IMR-90 (cell line): ENCODE results near the gene CREB5. TPM values are rescaled to one million over a fixed set of nuclear protein-coding genes. Genes with fewer than 3 reads are reported as not detected.

ENCODE experiments used
- ATAC-seq: fragments of 200-7000 bp; cut with Tn5 transposase; 2 replicates; pipeline ENCODE4 v1.9.1; 2020; ENCODE audit warnings: low read depth, mild to moderate bottlenecking, moderate library complexity
- BruUV-seq: library from RNA; stranded (reverse); fragments of 400-500 nt; replicated peaks from 2 replicates; lab custom pipeline; 2021; lab: Mats Ljungman, UMichigan
- CTCF ChIA-PET: fragments of 300-600 bp; formaldehyde crosslinking; extraction: SDS; loops from one replicate; lab custom pipeline; 2021; ENCODE audit warnings: antibody characterized with exemption; lab: Yijun Ruan, JAX
- POLR2A ChIA-PET: fragments of 300-600 bp; sonication (Branson Sonifier 250); formaldehyde crosslinking; loops from one replicate; lab custom pipeline; 2022; ENCODE audit warnings: antibody characterized with exemption; ENCODE audit not compliant: unreplicated experiment; lab: Charles Lee
- DNase-seq: peaks from one replicate; pipeline ENCODE4 v3.0.0; 2013
- H2AFZ ChIP-seq: replicated peaks from 2 replicates; pipeline ENCODE3; 2013; ENCODE audit warnings: low read length, mild to moderate bottlenecking; ENCODE audit not compliant: poor library complexity
- H2AK5ac ChIP-seq: 2 replicates; pipeline ENCODE4 v1.6.1; 2013; ENCODE audit warnings: low read depth, low read length, inconsistent platforms
- H2AK9ac ChIP-seq: replicated peaks from 2 replicates; pipeline ENCODE3; 2013; ENCODE audit warnings: mild to moderate bottlenecking, low read depth, low read length, moderate library complexity; ENCODE audit not compliant: poor library complexity
- H2BK120ac ChIP-seq: 2 replicates; pipeline ENCODE4 v1.6.1; 2013; ENCODE audit warnings: low read depth, low read length, inconsistent platforms
- H2BK15ac ChIP-seq: 3 replicates; pipeline ENCODE4 v1.6.1; 2013; ENCODE audit warnings: low read depth, low read length, inconsistent platforms
- H2BK20ac ChIP-seq: 2 replicates; pipeline ENCODE4 v1.6.1; 2013; ENCODE audit warnings: low read depth, mild to moderate bottlenecking, inconsistent platforms, low read length, moderate library complexity
- H2BK5ac ChIP-seq: 2 replicates; pipeline ENCODE4 v1.6.1; 2013; ENCODE audit warnings: mild to moderate bottlenecking, low read depth, low read length, inconsistent platforms; ENCODE audit not compliant: poor library complexity, severe bottlenecking
- H3K14ac ChIP-seq: replicated peaks from 2 replicates; pipeline ENCODE4 v1.6.1; 2013; ENCODE audit warnings: low read depth, low read length, inconsistent platforms
- H3K18ac ChIP-seq: 2 replicates; pipeline ENCODE4 v1.6.1; 2013; ENCODE audit warnings: low read depth, low read length, control low read depth
- H3K23ac ChIP-seq: 2 replicates; pipeline ENCODE4 v1.6.1; 2013; ENCODE audit warnings: low read depth, low read length, inconsistent platforms
- H3K27ac ChIP-seq: 2 replicates; pipeline ENCODE4 v1.5.1; 2013; ENCODE audit warnings: mild to moderate bottlenecking, control low read depth, low read length; ENCODE audit not compliant: insufficient read depth
- H3K27me3 ChIP-seq: 2 replicates; pipeline ENCODE4 v1.6.1; 2013; ENCODE audit warnings: low read length; ENCODE audit not compliant: control insufficient read depth, insufficient read depth
- H3K36me3 ChIP-seq: 2 replicates; pipeline ENCODE4 v1.6.1; 2013; ENCODE audit warnings: low read length, mixed read lengths; ENCODE audit not compliant: control insufficient read depth, insufficient read depth
- H3K4ac ChIP-seq: 2 replicates; pipeline ENCODE4 v1.6.1; 2013; ENCODE audit warnings: low read depth, low read length, inconsistent platforms
- H3K4me1 ChIP-seq: 2 replicates; pipeline ENCODE4 v1.6.1; 2013; ENCODE audit warnings: low read length, mixed read lengths; ENCODE audit not compliant: control insufficient read depth, insufficient read depth
- H3K4me2 ChIP-seq: 2 replicates; pipeline ENCODE4 v1.6.1; 2013; ENCODE audit warnings: low read depth, mild to moderate bottlenecking, control low read depth, low read length, moderate library complexity
- H3K4me3 ChIP-seq: 2 replicates; pipeline ENCODE4 v1.5.1; 2013; ENCODE audit warnings: low read depth, mild to moderate bottlenecking, control low read depth, low read length, moderate library complexity; ENCODE audit not compliant: insufficient read depth
- H3K56ac ChIP-seq: 2 replicates; pipeline ENCODE4 v1.6.1; 2013; ENCODE audit warnings: low read length, inconsistent platforms; ENCODE audit not compliant: insufficient read depth; ENCODE audit errors: extremely low read depth
- H3K79me1 ChIP-seq, 2 experiments: 2 replicates each; pipeline ENCODE4 v1.6.1; 2013; ENCODE audit warnings: low read length in 2 of 2, inconsistent platforms in 1 of 2, low read depth in 1 of 2
- H3K9ac ChIP-seq: 2 replicates; pipeline ENCODE4 v1.6.1; 2013; ENCODE audit warnings: low read depth, low read length, control low read depth
- H3K9me1 ChIP-seq: 2 replicates; pipeline ENCODE4 v1.6.1; 2013; ENCODE audit warnings: low read length, inconsistent platforms; ENCODE audit not compliant: insufficient read depth
- H3K9me3 ChIP-seq: 2 replicates; pipeline ENCODE4 v1.6.1; 2013; ENCODE audit warnings: low read length; ENCODE audit not compliant: control insufficient read depth, insufficient read depth
- H4K20me1 ChIP-seq: 2 replicates; pipeline ENCODE4 v1.6.1; 2013; ENCODE audit warnings: low read length, inconsistent platforms; ENCODE audit not compliant: insufficient read depth
- H4K5ac ChIP-seq: 2 replicates; pipeline ENCODE4 v1.6.1; 2013; ENCODE audit warnings: mild to moderate bottlenecking, low read depth, low read length, control low read depth
- H4K8ac ChIP-seq, 2 experiments: 2 replicates each; pipeline ENCODE4 v1.6.1; 2013; ENCODE audit warnings: low read depth in 2 of 2, low read length in 2 of 2, control low read depth in 1 of 2, inconsistent platforms in 1 of 2
- H4K91ac ChIP-seq: 2 replicates; pipeline ENCODE4 v1.6.1; 2013; ENCODE audit warnings: low read depth, low read length, inconsistent platforms; ENCODE audit not compliant: insufficient read depth
- CEBPB ChIP-seq: IDR thresholded peaks from 2 replicates; pipeline ENCODE4 v1.6.1; 2012; ENCODE audit warnings: low read depth, low read length, improper control_type of control experiment
- CHD1 ChIP-seq: IDR thresholded peaks from 2 replicates; pipeline ENCODE4 v1.6.1; 2012; ENCODE audit warnings: low read depth, low read length, improper control_type of control experiment
- CTCF ChIP-seq: conservative IDR thresholded peaks from 2 replicates; pipeline ENCODE4 v1.5.1; 2012; ENCODE audit warnings: mild to moderate bottlenecking, low read depth, low read length, improper control_type of control experiment
- ELK1 ChIP-seq: fragments of 150-350 bp; IDR thresholded peaks from 2 replicates; pipeline ENCODE4 v1.6.1; 2016; ENCODE audit warnings: low read depth, mild to moderate bottlenecking, low read length, moderate library complexity, borderline replicate concordance
- FOS ChIP-seq: fragments of 150-350 bp; IDR thresholded peaks from 2 replicates; pipeline ENCODE4 v1.6.1; 2016; ENCODE audit warnings: low read depth, low read length
- MAFK ChIP-seq: IDR thresholded peaks from 2 replicates; pipeline ENCODE4 v1.6.1; 2012; ENCODE audit warnings: low read depth, low read length, improper control_type of control experiment
- MAZ ChIP-seq: IDR thresholded peaks from 2 replicates; pipeline ENCODE4 v1.6.1; 2012; ENCODE audit warnings: low read depth, mild to moderate bottlenecking, low read length, improper control_type of control experiment, moderate library complexity, borderline replicate concordance
- MXI1 ChIP-seq: IDR thresholded peaks from 2 replicates; pipeline ENCODE4 v1.6.1; 2012; ENCODE audit warnings: low read depth, mild to moderate bottlenecking, low read length, moderate library complexity, borderline replicate concordance
- NFE2L2 ChIP-seq: fragments of 150-350 bp; IDR thresholded peaks from 2 replicates; pipeline ENCODE4 v1.6.1; 2016; ENCODE audit warnings: low read depth, mild to moderate bottlenecking, low read length
- POLR2A ChIP-seq: IDR thresholded peaks from 2 replicates; pipeline ENCODE4 v1.6.1; 2012; ENCODE audit warnings: mild to moderate bottlenecking, low read depth, low read length
- RAD21 ChIP-seq: IDR thresholded peaks from 2 replicates; pipeline ENCODE4 v1.6.1; 2012; ENCODE audit warnings: low read length, improper control_type of control experiment
- RCOR1 ChIP-seq: IDR thresholded peaks from 2 replicates; pipeline ENCODE4 v1.6.1; 2012; ENCODE audit warnings: mild to moderate bottlenecking, low read length, improper control_type of control experiment; ENCODE audit not compliant: insufficient replicate concordance
- RFX5 ChIP-seq: IDR thresholded peaks from 2 replicates; pipeline ENCODE4 v1.8.0; 2012; ENCODE audit warnings: low read depth, mild to moderate bottlenecking, low read length, moderate library complexity
- SMC3 ChIP-seq: fragments of 150-350 bp; IDR thresholded peaks from 2 replicates; pipeline ENCODE4 v1.6.1; 2016; ENCODE audit warnings: low read depth, mild to moderate bottlenecking, antibody characterized with exemption, low read length, moderate library complexity
- USF2 ChIP-seq: fragments of 150-350 bp; IDR thresholded peaks from 2 replicates; pipeline ENCODE4 v1.6.1; 2017; ENCODE audit warnings: mild to moderate bottlenecking, antibody characterized with exemption, low read length, low read depth
- WGBS, 2 experiments: methylation state at CpG; one replicate each; pipeline versions ENCODE4 v1.1.5 to v1.1.7; 2013; ENCODE audit warnings: missing lambda C conversion rate in 2 of 2; ENCODE audit not compliant: insufficient read length in 1 of 2; ENCODE audit errors: extremely low coverage in 2 of 2; 5-methylcytosine and 5-hydroxymethylcytosine counted together
- dilution Hi-C: fragments of 300-500 bp; cut with HindIII; formaldehyde crosslinking; loops from one replicate; pipeline ENCODE4 v1.14.3; 2018; ENCODE audit warnings: low sequenced_read_pairs; ENCODE audit not compliant: unreplicated experiment
- in situ Hi-C: fragments of 300-500 bp; cut with MboI; formaldehyde crosslinking; loops from 3 replicates; pipeline ENCODE4 v1.14.3; 2019; ENCODE audit warnings: low sequenced_read_pairs, inconsistent platforms, mixed read lengths
- intact Hi-C: fragments of 100-400 bp; cut with micrococcal nuclease; formaldehyde crosslinking; loops from 2 replicates; pipeline ENCODE4 v1.10.0; 2022
- polyA plus RNA-seq, 3 experiments: library from polyadenylated mRNA; depleted of rRNA; stranded (reverse); fragments of >200 nt; gene quantifications; 2 replicates each; pipeline ENCODE4 v1.2.3, GENCODE V29; 2012; ENCODE audit warnings: low replicate concordance in 1 of 3
- total RNA-seq: library from RNA; depleted of rRNA; stranded (reverse); fragments of >200 nt; gene quantifications from 2 replicates; pipeline ENCODE4 v1.2.3, GENCODE V29; 2012

The CREB5 gene
- total and polyA plus RNA-seq, 2 of the 4 experiments (the other 2 are of a cell fraction) = 7.3 to 13.1 TPM

GRCh38 chr7:28718545-28718944 lies 306.2 kb downstream of the CREB5 start:
- TF ChIP-seq USF2 (no peak), SMC3 (no peak), MAFK (no peak), ELK1 (no peak), CEBPB (no peak), NFE2L2 (no peak), CTCF (no peak), RCOR1 (no peak), POLR2A (no peak), RAD21 (no peak), MAZ (no peak), MXI1 (no peak), RFX5 (no peak), CHD1 (no peak), FOS (no peak)
- ChIA-PET CTCF (no interaction called here), POLR2A (no interaction called here)
- H3K18ac ChIP-seq = no peak overlapping the region
- H3K4me2 ChIP-seq = no peak overlapping the region
- no peak overlapping the region for H3K4ac ChIP-seq
- H3K23ac ChIP-seq = no peak overlapping the region
- H2AFZ ChIP-seq = no peak overlapping the region
- no CpG with 5 or more reads among the region's 2 CpGs for WGBS, 2 experiments
- no peak overlapping the region for H3K56ac ChIP-seq
- no peak overlapping the region for H3K27ac ChIP-seq
- in situ Hi-C loops = no loop called here
- no peak for DNase-seq
- no peak overlapping the region for H4K5ac ChIP-seq
- no peaks in the 10 kb centered on the region for H4K20me1 ChIP-seq
- H2AK9ac ChIP-seq = no peak overlapping the region
- no peak overlapping the region for H2BK15ac ChIP-seq
- H4K8ac ChIP-seq = no peak overlapping the region
- H3K9ac ChIP-seq = no peak overlapping the region
- no TSS peak for BruUV-seq
- no peak overlapping the region for H2BK5ac ChIP-seq
- dilution Hi-C loops = no loop called here
- no peak overlapping the region for H3K4me3 ChIP-seq
- H3K79me1 ChIP-seq = no peaks in the 10 kb centered on the region
- H2AK5ac ChIP-seq = no peak overlapping the region
- no peak overlapping the region for H3K14ac ChIP-seq
- no peaks in the 10 kb centered on the region for H3K4me1 ChIP-seq
- no peaks in the 10 kb centered on the region for H3K9me1 ChIP-seq
- no peak overlapping the region for H4K91ac ChIP-seq
- H3K27me3 ChIP-seq = no peaks in the 10 kb centered on the region
- H2BK20ac ChIP-seq = no peak overlapping the region
- no peak; the same call in 1 of the 2 replicates for ATAC-seq
- intact Hi-C loops = no loop called here
- H3K9me3 ChIP-seq = no peaks in the 10 kb centered on the region
- peaks cover 2% of the 10 kb centered on the region; the same call in 1 of the 2 replicates for H3K36me3 ChIP-seq
- H2BK120ac ChIP-seq = no peak overlapping the region
